Measurements from ENCODE around the gene LNX1.

- TF ChIP-seq, protein P1, sequence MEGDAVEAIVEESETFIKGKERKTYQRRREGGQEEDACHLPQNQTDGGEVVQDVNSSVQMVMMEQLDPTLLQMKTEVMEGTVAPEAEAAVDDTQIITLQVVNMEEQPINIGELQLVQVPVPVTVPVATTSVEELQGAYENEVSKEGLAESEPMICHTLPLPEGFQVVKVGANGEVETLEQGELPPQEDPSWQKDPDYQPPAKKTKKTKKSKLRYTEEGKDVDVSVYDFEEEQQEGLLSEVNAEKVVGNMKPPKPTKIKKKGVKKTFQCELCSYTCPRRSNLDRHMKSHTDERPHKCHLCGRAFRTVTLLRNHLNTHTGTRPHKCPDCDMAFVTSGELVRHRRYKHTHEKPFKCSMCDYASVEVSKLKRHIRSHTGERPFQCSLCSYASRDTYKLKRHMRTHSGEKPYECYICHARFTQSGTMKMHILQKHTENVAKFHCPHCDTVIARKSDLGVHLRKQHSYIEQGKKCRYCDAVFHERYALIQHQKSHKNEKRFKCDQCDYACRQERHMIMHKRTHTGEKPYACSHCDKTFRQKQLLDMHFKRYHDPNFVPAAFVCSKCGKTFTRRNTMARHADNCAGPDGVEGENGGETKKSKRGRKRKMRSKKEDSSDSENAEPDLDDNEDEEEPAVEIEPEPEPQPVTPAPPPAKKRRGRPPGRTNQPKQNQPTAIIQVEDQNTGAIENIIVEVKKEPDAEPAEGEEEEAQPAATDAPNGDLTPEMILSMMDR (conservative IDR thresholded peaks at IDR 0.05 in 1 of 2, IDR thresholded peaks at IDR 0.05 in 1 of 2; ENCODE audit: low read depth in 1 of 2, low read length in 2 of 2) = no peak
- TF ChIP-seq EZH2 (IDR thresholded peaks at IDR 0.05; ENCODE audit: low read length, missing control alignments) = no peak
These were observed 35.2 kb upstream of the LNX1 start for GRCh38 chr4:53626491-53626890.

All from fibroblast of lung (primary cell).